Smooth muscle cell (in vitro differentiated cells): ENCODE results near the gene AMN. TPM values are rescaled to one million over a fixed set of nuclear protein-coding genes. Genes with fewer than 3 reads are reported as not detected.

Source experiments
- DNase-seq: peaks from one replicate; lab custom pipeline; 2025; ENCODE audit not compliant: unreplicated experiment; lab: John Stamatoyannopoulos, UW
- H2AFZ ChIP-seq: fragments of 200-600 bp; sonication (generic); 2 replicates; pipeline ENCODE4 v1.6.0; 2016; ENCODE audit warnings: antibody characterized with exemption, low read depth, mild to moderate bottlenecking
- H3F3A ChIP-seq: fragments of 200-600 bp; sonication (generic); 2 replicates; pipeline ENCODE4 v1.6.0; 2017; ENCODE audit warnings: antibody characterized with exemption, low read depth
- H3K27ac ChIP-seq: fragments of 200-600 bp; sonication (generic); 2 replicates; pipeline ENCODE4 v1.5.1; 2016; ENCODE audit warnings: low read depth, mild to moderate bottlenecking
- H3K27me3 ChIP-seq: fragments of 200-600 bp; sonication (generic); 2 replicates; pipeline ENCODE4 v1.6.1; 2016; ENCODE audit warnings: low read depth, mild to moderate bottlenecking
- H3K36me3 ChIP-seq: fragments of 200-600 bp; sonication (generic); 2 replicates; pipeline ENCODE4 v1.5.1; 2016; ENCODE audit warnings: low read depth
- H3K4me1 ChIP-seq: fragments of 200-600 bp; sonication (generic); 2 replicates; pipeline ENCODE4 v1.5.1; 2016; ENCODE audit warnings: low read depth
- H3K4me2 ChIP-seq: fragments of 200-600 bp; sonication (generic); 2 replicates; pipeline ENCODE4 v1.6.0; 2016; ENCODE audit warnings: mild to moderate bottlenecking
- H3K4me3 ChIP-seq: fragments of 200-600 bp; sonication (generic); 2 replicates; pipeline ENCODE4 v1.5.1; 2016; ENCODE audit warnings: mild to moderate bottlenecking
- H3K79me2 ChIP-seq: fragments of 200-600 bp; sonication (generic); 2 replicates; pipeline ENCODE4 v1.6.0; 2016; ENCODE audit warnings: low read depth, mild to moderate bottlenecking
- H3K9ac ChIP-seq: fragments of 200-600 bp; sonication (generic); 2 replicates; pipeline ENCODE4 v1.6.0; 2016; ENCODE audit warnings: low read depth
- H3K9me3 ChIP-seq: fragments of 200-600 bp; sonication (generic); replicated peaks from 2 replicates; pipeline ENCODE4 v1.5.1; 2016; ENCODE audit warnings: low read depth
- H4K20me1 ChIP-seq: fragments of 200-600 bp; sonication (generic); 2 replicates; pipeline ENCODE4 v1.6.0; 2016; ENCODE audit warnings: low read depth
- CTCF ChIP-seq: fragments of 200-600 bp; sonication (generic); IDR thresholded peaks from 2 replicates; pipeline ENCODE4 v1.5.1; 2017; ENCODE audit warnings: borderline replicate concordance, mild to moderate bottlenecking, antibody characterized with exemption; ENCODE audit not compliant: insufficient read depth, poor library complexity, severe bottlenecking
- WGBS: methylation state at CpG from one replicate; pipeline ENCODE4 v1.1.7; 2016; ENCODE audit warnings: low lambda C conversion rate; 5-methylcytosine and 5-hydroxymethylcytosine counted together
- polyA plus RNA-seq: library from polyadenylated mRNA; unstranded; fragments of >200 nt; fragmentation: Nextera tagmentation; extraction: Ambion mirVana; gene quantifications from 2 replicates; pipeline ENCODE4 v1.2.1, GENCODE V29; 2016
- total RNA-seq: library from RNA; depleted of rRNA; stranded (reverse); fragments of >200 nt; gene quantifications from 2 replicates; pipeline ENCODE4 v1.2.3, GENCODE V29; 2014

AMN gene
- total RNA-seq: 0.31 TPM in 1 of 2 replicates, not detected in the other
- 0.65 and 1.2 TPM in 2 replicates for polyA plus RNA-seq

- Histone ChIP-seq H4K20me1 (no peaks in the 10 kb centered on the region), H3F3A (no peaks in the 10 kb centered on the region), H3K4me3 (peak within 1 kb of the TSS; percentile 41), H3K9me3 (no peaks in the 10 kb centered on the region), H3K4me1 (no peaks in the 10 kb centered on the region), H3K36me3 (no peaks in the 10 kb centered on the region), H3K4me2 (peak within 1 kb of the TSS; percentile 48), H3K27me3 (peaks cover 64% of the 10 kb centered on the region), H2AFZ (no peak within 1 kb of the TSS), H3K79me2 (no peaks in the 10 kb centered on the region), H3K27ac (no peak within 1 kb of the TSS), H3K9ac (no peak within 1 kb of the TSS)
- no peak for TF ChIP-seq CTCF
- DNase-seq: no peak
- WGBS: 24% methylated on average over 44 of the region's 56 CpGs
These were observed at the start of gene AMN for GRCh38 chr14:102922490-102923200. Gene AMN, plus strand, starts transcription at chr14:102922663. Its CDS starts 26 bp downstream, at chr14:102922689.

- H3K79me2 ChIP-seq: no peaks in the 10 kb centered on the region
- peaks cover 22% of the 10 kb centered on the region for H4K20me1 ChIP-seq
- no peak overlapping the region for H3K9ac ChIP-seq
- TF ChIP-seq CTCF: no peak
- no peak overlapping the region for H3K4me2 ChIP-seq
- no peaks in the 10 kb centered on the region for H3F3A ChIP-seq
- H3K4me3 ChIP-seq: no peak overlapping the region
- H3K27me3 ChIP-seq: no peaks in the 10 kb centered on the region
- H3K27ac ChIP-seq: no peak overlapping the region
- H3K9me3 ChIP-seq: no peaks in the 10 kb centered on the region
- WGBS: 97% methylated on average over 7 of the region's 7 CpGs
- DNase-seq: no peak
- no peaks in the 10 kb centered on the region for H3K4me1 ChIP-seq
- no peak overlapping the region for H2AFZ ChIP-seq
- H3K36me3 ChIP-seq: peaks cover 19% of the 10 kb centered on the region
These were observed 49.3 kb upstream of the AMN start for GRCh38 chr14:102873131-102873530.

GRCh38 chr14:102873546-102874061 is 48.9 kb upstream of the AMN start:
- H3K79me2 ChIP-seq: no peaks in the 10 kb centered on the region
- no peak for DNase-seq
- no peaks in the 10 kb centered on the region for H3F3A ChIP-seq
- 86% methylated on average over 7 of the region's 7 CpGs for WGBS
- no peak overlapping the region for H3K27ac ChIP-seq
- H2AFZ ChIP-seq: no peak overlapping the region
- no peak overlapping the region for H3K9ac ChIP-seq
- H3K4me3 ChIP-seq: no peak overlapping the region
- H3K4me2 ChIP-seq: no peak overlapping the region
- TF ChIP-seq CTCF: no peak
- peaks cover 20% of the 10 kb centered on the region for H4K20me1 ChIP-seq
- H3K36me3 ChIP-seq: peaks cover 19% of the 10 kb centered on the region
- H3K9me3 ChIP-seq: no peaks in the 10 kb centered on the region
- H3K27me3 ChIP-seq: no peaks in the 10 kb centered on the region
- no peaks in the 10 kb centered on the region for H3K4me1 ChIP-seq
